PC-3 (cell line): Measurements from ENCODE around the gene CYTH2. TPM values are rescaled to one million over a fixed set of nuclear protein-coding genes. Genes with fewer than 3 reads are reported as not detected.

Experiments
- ATAC-seq: fragments of 200-7000 bp; cut with Tn5 transposase; 2 replicates; pipeline ENCODE4 v1.9.1; 2020; ENCODE audit warnings: mild to moderate bottlenecking, moderate library complexity
- BruUV-seq: library from RNA; stranded (reverse); fragments of 400-500 nt; replicated peaks from 2 replicates; lab custom pipeline; 2021; lab: Mats Ljungman, UMichigan
- CTCF ChIA-PET: fragments of 300-600 bp; sonication (Branson Sonifier 250); formaldehyde crosslinking; loops from one replicate; lab custom pipeline; 2022; ENCODE audit warnings: antibody characterized with exemption; lab: Charles Lee
- POLR2A ChIA-PET: fragments of 300-600 bp; sonication (Branson Sonifier 250); formaldehyde crosslinking; loops from one replicate; lab custom pipeline; 2022; ENCODE audit warnings: antibody characterized with exemption; ENCODE audit not compliant: unreplicated experiment; lab: Charles Lee
- DNase-seq: peaks from one replicate; pipeline ENCODE4 v3.0.0-alpha.2; 2015
- H2AFZ ChIP-seq: fragments of 300-600 bp; sonication (generic); 2 replicates; pipeline ENCODE4 v1.6.0; 2016; ENCODE audit warnings: antibody characterized with exemption, low read length
- H3F3A ChIP-seq: fragments of 300-600 bp; sonication (generic); one replicate; pipeline ENCODE4 v1.6.0; 2017; ENCODE audit warnings: antibody characterized with exemption, low read length, control low read depth, mild to moderate bottlenecking; ENCODE audit not compliant: unreplicated experiment
- H3K27ac ChIP-seq: fragments of 300-600 bp; sonication (generic); 2 replicates; pipeline ENCODE4 v1.5.1; 2016; ENCODE audit warnings: mild to moderate bottlenecking, low read length
- H3K27me3 ChIP-seq: fragments of 300-600 bp; sonication (generic); 2 replicates; pipeline ENCODE4 v1.6.1; 2016; ENCODE audit warnings: low read length, mixed read lengths
- H3K36me3 ChIP-seq: fragments of 300-600 bp; sonication (generic); 2 replicates; pipeline ENCODE4 v1.6.1; 2016; ENCODE audit warnings: low read depth, mixed run types, low read length, mixed read lengths
- H3K4me1 ChIP-seq: fragments of 300-600 bp; sonication (generic); 2 replicates; pipeline ENCODE4 v1.5.1; 2016; ENCODE audit warnings: low read length; ENCODE audit not compliant: insufficient read depth
- H3K4me2 ChIP-seq: fragments of 300-600 bp; sonication (generic); 2 replicates; pipeline ENCODE4 v1.6.0; 2016; ENCODE audit warnings: low read length
- H3K4me3 ChIP-seq: fragments of 300-600 bp; sonication (generic); 2 replicates; pipeline ENCODE4 v1.5.1; 2016; ENCODE audit warnings: mild to moderate bottlenecking, low read length, mixed read lengths
- H3K79me2 ChIP-seq: fragments of 300-600 bp; sonication (generic); 2 replicates; pipeline ENCODE4 v1.6.1; 2017; ENCODE audit warnings: low read length, mixed read lengths
- H3K9ac ChIP-seq: fragments of 300-600 bp; sonication (generic); 2 replicates; pipeline ENCODE4 v1.6.0; 2016; ENCODE audit warnings: mild to moderate bottlenecking, low read length
- H3K9me2 ChIP-seq: fragments of 300-600 bp; sonication (generic); replicated peaks from 2 replicates; pipeline ENCODE4 v1.6.1; 2016; ENCODE audit warnings: mixed run types, low read length, mixed read lengths
- H3K9me3 ChIP-seq: fragments of 300-600 bp; sonication (generic); 2 replicates; pipeline ENCODE4 v1.6.1; 2016; ENCODE audit warnings: low read length, mixed read lengths
- H4K20me1 ChIP-seq: fragments of 300-600 bp; sonication (generic); 2 replicates; pipeline ENCODE4 v1.6.1; 2016; ENCODE audit warnings: low read length, mixed read lengths
- CTCF ChIP-seq: fragments of 300-600 bp; sonication (generic); conservative IDR thresholded peaks from 2 replicates; pipeline ENCODE4 v1.5.1; 2017; ENCODE audit warnings: antibody characterized with exemption, low read depth, mild to moderate bottlenecking, low read length
- EZH2 ChIP-seq: fragments of 300-600 bp; sonication (generic); IDR thresholded peaks from one replicate; pipeline ENCODE4 v1.6.1; 2017; ENCODE audit warnings: antibody characterized with exemption, mild to moderate bottlenecking, low read length; ENCODE audit not compliant: unreplicated experiment
- EZH2phosphoT487 ChIP-seq: fragments of 300-600 bp; sonication (generic); IDR thresholded peaks from 2 replicates; pipeline ENCODE4 v1.6.1; 2018; ENCODE audit warnings: mild to moderate bottlenecking, antibody characterized with exemption, low read length, borderline replicate concordance
- intact Hi-C: fragments of 100-400 bp; cut with micrococcal nuclease; formaldehyde crosslinking; loops from 2 replicates; pipeline ENCODE4 v1.9.0; 2023
- total RNA-seq: library from RNA; depleted of rRNA; stranded (reverse); fragments of >200 nt; gene quantifications from 2 replicates; pipeline ENCODE4 v1.2.3, GENCODE V29; 2014

Gene CYTH2
- total RNA-seq, 1 experiment from 2014 or later = 50.5 TPM

DNA sequence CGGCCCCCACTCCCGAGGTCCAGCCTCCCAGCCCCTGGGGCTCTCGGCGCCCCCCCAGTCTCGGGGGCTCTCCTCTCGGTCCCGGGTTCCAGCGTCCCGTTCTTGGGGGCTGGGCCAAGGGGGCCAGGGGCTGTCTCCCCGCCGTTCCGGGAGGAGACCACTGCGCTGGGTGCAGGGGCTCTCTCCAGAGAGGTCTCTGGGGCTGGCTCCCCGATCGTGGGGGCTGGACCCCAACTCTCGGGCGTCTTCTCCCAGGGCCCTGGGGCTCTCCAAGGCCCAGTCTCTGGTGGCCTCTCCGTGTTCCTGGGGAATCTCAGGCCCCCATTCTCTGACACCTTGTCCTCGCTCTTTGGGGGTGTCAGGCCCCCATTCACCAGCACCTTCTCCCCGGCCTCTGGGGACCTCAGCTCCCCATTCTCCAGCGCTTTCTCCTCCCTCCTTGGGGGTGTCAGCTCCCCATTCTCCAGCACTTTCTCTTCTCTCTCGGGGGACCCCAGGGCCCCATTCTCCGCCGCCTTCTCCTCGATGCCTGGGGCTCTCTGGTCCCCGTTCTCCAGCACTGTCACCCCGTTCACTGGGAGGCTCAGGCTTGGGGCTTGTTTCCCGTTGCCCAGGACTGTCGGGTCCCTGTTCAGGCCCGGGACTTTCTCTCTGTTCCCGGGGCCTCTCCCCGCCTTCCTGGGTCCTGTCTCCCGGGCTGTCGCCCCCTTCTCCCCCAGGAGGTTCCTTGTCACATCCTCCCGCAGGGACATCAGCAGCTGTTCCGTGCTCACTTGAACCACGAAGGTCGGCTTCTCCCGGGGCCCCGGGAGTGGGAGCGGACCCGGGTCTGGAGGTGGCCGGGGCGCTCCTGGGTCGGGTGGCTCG lies 28.8 kb downstream of the CYTH2 start:
- no peak overlapping the region for H3K4me2 ChIP-seq
- no peak overlapping the region for H3K4me3 ChIP-seq
- no peaks in the 10 kb centered on the region for H3K9me3 ChIP-seq
- no peak overlapping the region for H2AFZ ChIP-seq
- peaks cover 12% of the 10 kb centered on the region for H3K4me1 ChIP-seq
- no peaks in the 10 kb centered on the region for H3K36me3 ChIP-seq
- BruUV-seq = no TSS peak
- H3K27ac ChIP-seq = no peak overlapping the region
- TF ChIP-seq EZH2 (no peak), EZH2phosphoT487 (no peak), CTCF (no peak)
- no peaks in the 10 kb centered on the region for H3K9me2 ChIP-seq
- intact Hi-C loops = no loop called here
- no peak overlapping the region for H3K9ac ChIP-seq
- no peaks in the 10 kb centered on the region for H3K27me3 ChIP-seq
- DNase-seq (no peak), ATAC-seq (no peak)
- peaks cover 4% of the 10 kb centered on the region; the same call in 1 of the 2 replicates for H3K79me2 ChIP-seq
- H4K20me1 ChIP-seq = no peaks in the 10 kb centered on the region
- POLR2A ChIA-PET = no interaction called here
- CTCF ChIA-PET = no interaction called here
- no peaks in the 10 kb centered on the region for H3F3A ChIP-seq

- H2AFZ ChIP-seq = no peak overlapping the region
- no peak for TF ChIP-seq CTCF
- TF ChIP-seq EZH2 = no peak
- TF ChIP-seq EZH2phosphoT487 = no peak
- CTCF ChIA-PET = no interaction called here
- H3K4me1 ChIP-seq = peaks cover 12% of the 10 kb centered on the region
- H3K79me2 ChIP-seq = peaks cover 4% of the 10 kb centered on the region; the same call in 1 of the 2 replicates
- H3K9ac ChIP-seq = no peak overlapping the region
- no peaks in the 10 kb centered on the region for H4K20me1 ChIP-seq
- intact Hi-C loops = no loop called here
- H3K4me3 ChIP-seq = no peak overlapping the region
- no peaks in the 10 kb centered on the region for H3K9me3 ChIP-seq
- POLR2A ChIA-PET = no interaction called here
- no TSS peak for BruUV-seq
- H3K27me3 ChIP-seq = no peaks in the 10 kb centered on the region
- ATAC-seq = no peak
- H3K27ac ChIP-seq = no peak overlapping the region
- no peak overlapping the region for H3K4me2 ChIP-seq
- H3F3A ChIP-seq = no peaks in the 10 kb centered on the region
- no peaks in the 10 kb centered on the region for H3K9me2 ChIP-seq
- DNase-seq = no peak
- no peaks in the 10 kb centered on the region for H3K36me3 ChIP-seq
Observed at GRCh38 chr19:48498595-48499311, 29.6 kb downstream of the CYTH2 start.
